Spinal cord (tissue), 10 donors: ENCODE data around the gene CCDC88B. TPM values are rescaled to one million over a fixed set of nuclear protein-coding genes. Genes with fewer than 3 reads are reported as not detected.
"Not testable (repeated sequence)": the region's sequence is repeated elsewhere in the genome, so short reads cannot be mapped to it uniquely, and the experiment has no call there.

Experiments used
- DNase-seq, 6 donors: peaks; one replicate each; pipeline versions ENCODE4 v3.0.0 to v3.0.0-alpha.2; 2013 to 2015; ENCODE audit warnings: low spot score in 6 of 6, low read depth in 4 of 6
- H3K27ac ChIP-seq: one replicate; pipeline ENCODE4 v1.5.1; 2013; ENCODE audit warnings: low read depth, low read length, control low read depth
- H3K27me3 ChIP-seq: one replicate; pipeline ENCODE4 v1.6.1; 2013; ENCODE audit warnings: low read length; ENCODE audit not compliant: control insufficient read depth, insufficient read depth
- H3K36me3 ChIP-seq: one replicate; pipeline ENCODE4 v1.6.1; 2013; ENCODE audit warnings: low read length; ENCODE audit not compliant: control insufficient read depth, insufficient read depth
- H3K4me1 ChIP-seq: one replicate; pipeline ENCODE4 v1.6.1; 2013; ENCODE audit warnings: low read length; ENCODE audit not compliant: control insufficient read depth, insufficient read depth
- H3K4me3 ChIP-seq: one replicate; pipeline ENCODE4 v1.5.1; 2013; ENCODE audit warnings: low read depth, low read length, control low read depth
- H3K9me3 ChIP-seq: one replicate; pipeline ENCODE4 v1.6.1; 2013; ENCODE audit warnings: low read length; ENCODE audit not compliant: control insufficient read depth, insufficient read depth
- WGBS: methylation state at CpG from one replicate; pipeline ENCODE4 v1.1.5; 2013; ENCODE audit warnings: missing lambda C conversion rate; ENCODE audit not compliant: insufficient coverage; 5-methylcytosine and 5-hydroxymethylcytosine counted together
- polyA plus RNA-seq, 2 donors: library from polyadenylated mRNA; unstranded; fragments of 120-200 nt; gene quantifications; one replicate each; pipeline ENCODE4 v1.2.1, GENCODE V29; 2013; ENCODE audit not compliant: insufficient read length in 2 of 2
- total RNA-seq, 2 donors: library from RNA; depleted of rRNA in 1 of 2; stranded (reverse); fragments of 120-200 nt in 1 of 2; fragments of >200 nt in 1 of 2; gene quantifications; one replicate each; pipeline versions ENCODE4 v1.2.3 to v1.2.4, GENCODE V29; 2013 to 2014
- donor health status: healthy.

Gene CCDC88B
- total and polyA plus RNA-seq, 4 donors: 4.2 to 8.4 (median 7.7) TPM

DNA sequence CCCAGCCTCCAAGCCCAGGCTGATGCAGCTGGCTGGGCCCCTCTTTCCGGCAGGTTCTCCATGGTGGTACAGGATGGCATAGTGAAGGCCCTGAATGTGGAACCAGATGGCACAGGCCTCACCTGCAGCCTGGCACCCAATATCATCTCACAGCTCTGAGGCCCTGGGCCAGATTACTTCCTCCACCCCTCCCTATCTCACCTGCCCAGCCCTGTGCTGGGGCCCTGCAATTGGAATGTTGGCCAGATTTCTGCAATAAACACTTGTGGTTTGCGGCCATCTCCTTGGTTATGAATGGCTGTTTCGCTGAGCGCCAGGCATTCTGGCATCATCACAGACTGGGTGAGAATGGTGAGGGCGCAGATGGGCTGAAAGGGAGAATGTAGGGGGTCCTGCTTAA is 18.5 kb upstream of the CCDC88B start:
- Histone ChIP-seq H3K27ac (no peak overlapping the region), H3K4me3 (no peak overlapping the region), H3K4me1 (peaks cover 17% of the 10 kb centered on the region), H3K27me3 (no peaks in the 10 kb centered on the region), H3K36me3 (peaks cover 44% of the 10 kb centered on the region), H3K9me3 (no peaks in the 10 kb centered on the region)
- DNase-seq: no peak
- 63% methylated on average over 5 of the region's 5 CpGs for WGBS

DNA sequence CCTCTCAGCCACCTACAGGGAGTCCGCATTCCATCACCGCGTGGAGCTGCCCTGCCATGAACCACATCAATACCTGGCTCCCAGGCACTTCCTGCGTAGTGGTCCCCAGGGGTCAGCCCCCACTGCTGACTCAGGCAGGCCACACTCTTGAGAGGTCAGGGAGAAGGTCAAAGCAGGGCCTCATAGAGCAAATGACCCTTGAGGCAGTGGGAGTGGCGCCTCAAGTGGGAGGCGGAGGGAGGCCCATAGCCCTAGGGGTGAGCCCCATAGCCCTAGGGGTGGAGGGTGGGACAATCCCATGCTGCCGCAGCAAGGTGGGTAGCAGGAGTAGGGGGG is 17.1 kb upstream of the CCDC88B start:
- H3K4me3 ChIP-seq: no peak overlapping the region
- H3K4me1 ChIP-seq: peaks cover 10% of the 10 kb centered on the region
- 77% methylated on average over 6 of the region's 7 CpGs for WGBS
- no peaks in the 10 kb centered on the region for H3K27me3 ChIP-seq
- no peak overlapping the region for H3K27ac ChIP-seq
- peaks cover 40% of the 10 kb centered on the region for H3K36me3 ChIP-seq
- DNase-seq: no peak
- H3K9me3 ChIP-seq: no peaks in the 10 kb centered on the region

DNA sequence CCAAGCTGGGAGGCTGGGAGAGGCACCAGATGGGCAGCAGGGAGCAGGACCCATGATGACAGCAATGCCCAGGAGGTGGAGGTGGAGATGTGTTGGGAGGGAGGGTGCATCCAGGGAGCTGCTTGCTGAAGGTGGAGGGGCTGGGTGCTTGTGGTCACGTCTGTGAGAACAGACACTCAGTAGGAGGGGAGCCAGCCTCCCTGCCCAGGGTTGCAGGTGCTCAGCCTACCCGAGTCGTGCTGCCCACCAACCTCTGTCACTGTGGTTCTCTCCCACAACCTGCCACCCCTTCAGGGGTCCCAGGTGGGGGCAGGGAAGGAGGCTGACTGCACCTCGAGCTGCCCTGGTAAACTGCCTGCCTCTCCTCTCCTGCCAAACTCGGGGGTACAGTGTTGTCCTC is 16.6 kb upstream of the CCDC88B start:
- H3K27ac ChIP-seq: no peak overlapping the region
- WGBS: 70% methylated on average over 3 of the region's 5 CpGs
- peaks cover 40% of the 10 kb centered on the region for H3K36me3 ChIP-seq

DNA sequence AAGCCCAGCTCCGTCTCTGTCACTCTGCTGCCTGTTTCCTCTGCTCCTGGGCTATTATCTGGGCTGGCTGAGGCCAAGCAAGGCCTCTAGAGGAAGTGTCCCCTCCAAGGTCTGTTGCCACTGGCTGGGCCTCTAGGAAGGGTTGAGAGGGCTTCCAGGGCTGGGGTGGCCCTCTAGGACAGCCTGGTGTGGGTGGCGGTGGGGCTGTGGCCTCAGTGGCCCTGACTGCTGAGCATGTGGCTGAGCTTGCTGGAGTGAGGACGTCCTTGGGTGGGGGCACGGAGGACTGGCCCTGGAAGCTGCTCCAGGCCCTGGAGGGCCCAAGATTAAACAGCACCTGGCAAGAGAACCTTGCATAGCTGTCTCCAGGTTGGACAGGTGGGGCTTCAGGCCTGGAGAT is 16.0 kb upstream of the CCDC88B start:
- H3K9me3 ChIP-seq, H3K4me3 ChIP-seq, H3K4me1 ChIP-seq, H3K27me3 ChIP-seq, DNase-seq, H3K27ac ChIP-seq: not testable (repeated sequence)
- H3K36me3 ChIP-seq: peaks cover 40% of the 10 kb centered on the region
- 91% methylated on average over 4 of the region's 4 CpGs for WGBS

More for the DNA sequence above, 16.6 kb upstream of the CCDC88B start:
- no peaks in the 10 kb centered on the region for H3K9me3 ChIP-seq
- DNase-seq: no peak
- no peaks in the 10 kb centered on the region for H3K27me3 ChIP-seq
- no peak overlapping the region for H3K4me3 ChIP-seq
- peaks cover 10% of the 10 kb centered on the region for H3K4me1 ChIP-seq

DNA sequence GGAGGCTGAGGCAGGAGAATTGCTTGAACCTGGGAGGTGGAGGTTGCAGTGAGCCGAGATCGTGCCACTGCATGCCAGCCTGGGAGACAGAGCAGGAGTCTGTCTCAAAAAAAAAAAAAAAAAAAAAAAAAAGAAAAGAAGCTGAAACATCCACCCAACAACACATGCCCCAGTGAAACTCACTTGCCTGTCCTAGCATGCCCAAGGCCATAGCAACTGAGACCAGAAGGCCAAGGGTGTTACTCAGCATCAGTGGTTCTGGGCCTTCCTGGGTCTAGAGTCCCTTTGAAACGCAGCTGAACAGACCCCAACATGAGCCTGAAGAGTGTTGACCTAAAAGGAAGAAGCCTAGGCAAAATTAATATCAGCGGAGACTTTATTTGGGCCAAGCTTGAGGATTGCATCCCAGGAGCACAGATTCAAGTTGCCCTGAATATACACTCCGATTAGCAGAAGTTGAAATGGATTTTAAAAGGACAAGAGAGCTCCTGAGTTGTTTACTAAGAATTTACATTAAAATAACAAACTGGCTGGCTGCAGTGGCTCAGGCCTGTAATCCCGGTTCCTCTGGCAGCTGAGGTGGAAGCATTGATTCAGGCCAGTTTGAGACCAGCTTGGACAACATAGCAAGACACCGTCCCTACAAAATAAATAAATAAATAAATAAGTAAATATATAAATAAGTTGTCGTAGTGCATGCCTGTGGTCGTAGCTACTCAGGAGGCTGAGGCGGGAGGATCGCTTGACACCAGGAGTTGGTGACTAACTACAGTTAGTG is 15.1 kb upstream of the CCDC88B start:
- 92% methylated on average over 5 of the region's 11 CpGs for WGBS
- H3K4me3 ChIP-seq: no peak overlapping the region

DNA sequence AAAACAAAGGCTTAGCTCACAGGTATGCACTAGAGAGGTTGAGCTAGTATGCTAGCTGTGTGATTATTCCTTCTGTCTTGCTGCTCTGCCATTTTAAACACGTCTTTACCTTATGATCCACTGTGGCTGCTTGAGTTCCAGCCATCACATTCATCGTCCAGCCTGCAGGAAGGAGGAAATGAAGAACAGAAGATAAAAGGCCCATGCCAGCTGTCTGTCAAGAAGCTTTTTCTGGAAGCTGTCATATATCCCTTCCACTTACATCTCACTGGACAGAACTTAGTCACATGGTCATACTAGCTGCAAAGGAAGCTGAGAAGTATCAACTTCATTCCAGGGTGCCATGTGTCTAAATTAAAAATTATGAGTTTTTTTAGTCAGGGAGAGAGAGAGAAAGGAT is 12.6 kb upstream of the CCDC88B start:
- H3K27me3 ChIP-seq: no peaks in the 10 kb centered on the region
- peaks cover 7% of the 10 kb centered on the region for H3K4me1 ChIP-seq
- H3K4me3 ChIP-seq: no peak overlapping the region
- peaks cover 22% of the 10 kb centered on the region for H3K36me3 ChIP-seq
- WGBS: no CpG with 5 or more reads among the region's 2 CpGs
- no peaks in the 10 kb centered on the region for H3K9me3 ChIP-seq
- no peak for DNase-seq
- no peak overlapping the region for H3K27ac ChIP-seq

More for the DNA sequence above, 15.1 kb upstream of the CCDC88B start:
- Histone ChIP-seq H3K36me3 (peaks cover 37% of the 10 kb centered on the region), H3K27me3 (no peaks in the 10 kb centered on the region), H3K4me1 (no peaks in the 10 kb centered on the region), H3K9me3 (no peaks in the 10 kb centered on the region), H3K27ac (no peak overlapping the region)
- no peak for DNase-seq

DNA sequence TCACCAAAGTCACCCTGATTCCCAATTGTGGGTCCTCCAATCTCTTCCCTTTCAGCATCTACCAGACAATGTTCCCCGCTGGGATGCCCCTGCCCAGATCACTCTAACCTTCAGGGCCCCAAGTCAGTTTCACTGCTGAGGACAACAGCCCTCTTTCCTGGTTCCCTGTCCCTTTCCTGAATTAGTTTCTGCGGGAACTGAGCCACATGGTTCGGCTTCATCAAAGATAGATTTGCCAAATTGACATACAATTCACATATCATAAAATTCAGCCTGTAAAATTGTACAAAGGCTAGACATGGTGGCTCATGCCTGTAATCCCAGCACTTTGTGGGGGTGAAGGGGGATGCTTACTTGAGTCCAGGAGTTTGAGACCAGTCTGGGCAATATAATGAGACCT is 12.0 kb upstream of the CCDC88B start:
- no peak for DNase-seq
- H3K36me3 ChIP-seq: peaks cover 16% of the 10 kb centered on the region
- H3K27ac ChIP-seq: no peak overlapping the region
- no peaks in the 10 kb centered on the region for H3K27me3 ChIP-seq
- H3K9me3 ChIP-seq: no peaks in the 10 kb centered on the region
- no peak overlapping the region for H3K4me3 ChIP-seq
- WGBS: 84% methylated on average over 3 of the region's 3 CpGs
- peaks cover 7% of the 10 kb centered on the region for H3K4me1 ChIP-seq

DNA sequence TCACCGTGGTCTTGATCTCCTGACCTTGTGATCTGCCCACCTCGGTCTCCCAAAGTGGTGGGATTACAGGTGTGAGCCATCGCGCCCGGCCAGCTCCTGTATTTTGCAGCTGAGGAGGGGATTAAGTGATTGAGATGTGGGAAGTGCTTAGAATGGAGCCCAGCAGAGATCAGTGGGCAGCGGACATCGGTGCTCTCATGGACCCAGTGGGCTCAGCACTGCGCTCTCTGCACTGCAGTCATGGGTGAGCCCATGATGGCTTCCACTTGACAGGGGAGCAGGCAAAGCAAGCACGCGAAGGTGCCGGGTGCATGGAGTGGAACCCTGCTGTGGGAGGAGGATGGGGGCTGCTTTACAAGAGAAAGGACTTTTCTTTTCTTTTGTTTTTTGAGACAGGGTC is 9.1 kb upstream of the CCDC88B start:
- WGBS: 69% methylated on average over 10 of the region's 11 CpGs
- H3K4me1 ChIP-seq: peaks cover 7% of the 10 kb centered on the region
- no peak overlapping the region for H3K4me3 ChIP-seq
- no peaks in the 10 kb centered on the region for H3K27me3 ChIP-seq
- peaks cover 3% of the 10 kb centered on the region for H3K36me3 ChIP-seq
- no peaks in the 10 kb centered on the region for H3K9me3 ChIP-seq
- no peak for DNase-seq
- no peak overlapping the region for H3K27ac ChIP-seq

DNA sequence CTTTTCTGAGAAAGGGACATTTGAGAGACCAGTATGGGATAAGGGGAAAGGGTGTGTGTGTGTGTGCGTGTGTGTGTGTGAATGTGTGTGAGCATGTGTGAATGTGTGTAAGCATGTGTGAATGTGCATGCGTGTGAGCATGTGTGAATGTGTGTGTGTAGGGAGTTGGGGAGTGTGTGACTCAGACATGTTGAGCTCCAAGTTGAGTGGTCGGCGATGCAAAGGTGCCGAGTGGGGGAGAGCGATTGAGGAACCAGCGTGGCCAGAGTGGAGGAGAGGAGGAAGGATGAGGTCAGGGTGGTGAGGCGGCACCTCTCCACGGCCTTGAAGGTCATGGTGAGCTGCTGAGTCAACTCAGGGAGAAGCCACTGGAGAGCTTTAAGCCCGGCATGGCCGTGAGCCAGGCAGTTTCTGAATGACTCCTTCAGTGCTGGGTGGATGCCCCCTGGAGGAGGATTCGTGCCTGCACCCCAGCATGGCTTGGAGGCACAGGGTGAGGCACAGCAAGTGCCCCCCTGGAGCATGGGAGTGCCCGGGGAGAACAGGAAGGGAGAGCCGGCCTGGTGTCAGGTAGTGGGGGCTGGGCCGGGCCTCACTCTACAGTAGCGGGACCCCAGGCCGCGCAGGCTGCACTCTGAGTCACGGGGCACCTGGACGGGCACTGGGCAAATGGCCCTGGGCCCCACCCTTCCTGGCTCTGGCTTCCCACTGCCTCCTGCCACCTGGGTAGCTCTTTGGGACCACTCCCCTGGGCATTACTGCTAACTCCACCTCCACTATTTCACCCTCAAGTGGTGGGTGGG is 8.2 kb upstream of the CCDC88B start:
- peaks cover 7% of the 10 kb centered on the region for H3K4me1 ChIP-seq
- H3K27ac ChIP-seq: no peak overlapping the region
- H3K9me3 ChIP-seq: no peaks in the 10 kb centered on the region
- peaks cover 3% of the 10 kb centered on the region for H3K36me3 ChIP-seq
- 55% methylated on average over 20 of the region's 20 CpGs for WGBS
- DNase-seq: peak in 2 of 6 donors; percentile 18 to 52
- no peaks in the 10 kb centered on the region for H3K27me3 ChIP-seq
- H3K4me3 ChIP-seq: no peak overlapping the region

DNA sequence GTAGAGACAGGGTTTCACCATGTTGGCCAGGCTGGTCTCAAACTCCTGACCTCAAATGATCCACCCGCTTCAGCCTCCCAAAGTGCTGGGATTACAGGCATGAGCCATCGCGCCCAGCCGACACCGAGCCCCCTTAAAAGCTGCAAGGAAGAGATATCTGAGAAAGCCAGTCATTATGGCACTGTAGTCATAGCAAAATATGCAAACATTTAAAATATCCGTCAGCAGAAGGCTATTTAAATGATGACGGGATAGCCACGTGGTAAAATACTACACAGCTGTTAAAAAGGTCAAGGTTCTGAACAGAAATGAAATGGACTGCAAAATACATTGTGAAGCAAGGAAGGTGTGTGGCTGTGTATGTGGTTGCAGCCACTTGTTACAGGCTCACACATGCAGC is 6.4 kb upstream of the CCDC88B start:
- peaks cover 3% of the 10 kb centered on the region for H3K36me3 ChIP-seq
- no peak for DNase-seq
- H3K4me3 ChIP-seq: no peak overlapping the region
- H3K9me3 ChIP-seq: no peaks in the 10 kb centered on the region
- H3K27me3 ChIP-seq: no peaks in the 10 kb centered on the region
- peaks cover 7% of the 10 kb centered on the region for H3K4me1 ChIP-seq
- H3K27ac ChIP-seq: no peak overlapping the region
- WGBS: 80% methylated on average over 2 of the region's 8 CpGs
